IPS-11a (cell line): ENCODE measurements around the gene ACOX2.

Source experiments
- H3K4me3 ChIP-seq: one replicate; pipeline ENCODE4 v1.5.1; 2013; ENCODE audit warnings: low read depth, low read length, control low read depth

ACOX2 gene

GRCh38 chr3:58514405-58514804 lies 22.6 kb downstream of the ACOX2 start:
- H3K4me3 ChIP-seq: no peak overlapping the region

DNA sequence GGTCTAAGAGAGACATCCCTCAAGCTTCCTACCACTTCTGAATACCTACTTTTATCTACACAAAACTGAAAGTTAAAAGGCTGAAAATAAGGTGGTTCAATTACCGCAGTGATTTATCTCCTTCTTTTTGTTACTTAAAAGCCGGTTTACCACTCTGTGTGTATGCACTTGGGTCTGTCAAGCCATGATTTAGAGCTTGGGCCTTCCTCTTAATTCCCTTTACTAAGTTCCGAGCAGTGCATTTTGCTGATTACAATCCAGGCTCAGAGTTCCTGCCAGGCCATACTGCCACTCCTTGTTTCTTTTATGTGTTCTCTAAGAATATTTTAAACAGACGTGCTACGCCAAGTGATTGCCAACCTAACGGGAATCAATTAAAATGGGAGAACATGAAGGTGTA lies 28.6 kb downstream of the ACOX2 start:
- H3K4me3 ChIP-seq: no peak overlapping the region

DNA sequence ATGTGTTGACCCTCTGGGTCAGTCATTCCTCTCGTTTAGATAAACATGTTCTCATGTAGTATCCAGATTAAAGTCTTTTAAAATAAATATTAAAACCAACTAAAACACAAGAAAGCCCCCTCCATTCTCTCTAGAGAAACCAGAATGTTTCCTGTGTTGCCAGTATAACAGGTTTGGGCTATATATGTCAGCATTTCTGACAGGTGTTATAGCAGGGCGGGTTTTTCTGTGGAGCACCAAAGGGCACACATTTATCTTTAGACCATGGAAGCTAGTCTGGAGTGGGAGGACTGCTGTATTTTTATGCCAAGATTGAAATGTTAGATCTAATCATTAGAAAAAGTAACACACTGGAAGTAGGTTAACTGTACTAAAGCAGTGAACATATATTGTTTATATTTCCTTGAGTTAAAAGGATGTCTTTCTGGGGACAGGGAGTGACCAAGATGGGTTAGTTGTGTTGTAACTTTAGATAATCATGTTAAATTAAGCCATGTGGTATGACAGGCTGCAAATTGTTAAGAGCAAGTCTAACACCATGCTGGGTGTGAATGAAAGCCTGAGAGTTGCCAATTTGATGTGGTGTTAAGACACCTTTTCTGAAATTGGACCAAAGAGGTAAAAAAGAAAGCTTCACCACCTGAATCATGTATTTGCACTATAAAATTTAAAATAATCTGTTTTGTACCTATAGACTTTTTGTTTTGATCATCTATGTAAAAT lies 29.5 kb downstream of the ACOX2 start:
- no peak overlapping the region for H3K4me3 ChIP-seq

DNA sequence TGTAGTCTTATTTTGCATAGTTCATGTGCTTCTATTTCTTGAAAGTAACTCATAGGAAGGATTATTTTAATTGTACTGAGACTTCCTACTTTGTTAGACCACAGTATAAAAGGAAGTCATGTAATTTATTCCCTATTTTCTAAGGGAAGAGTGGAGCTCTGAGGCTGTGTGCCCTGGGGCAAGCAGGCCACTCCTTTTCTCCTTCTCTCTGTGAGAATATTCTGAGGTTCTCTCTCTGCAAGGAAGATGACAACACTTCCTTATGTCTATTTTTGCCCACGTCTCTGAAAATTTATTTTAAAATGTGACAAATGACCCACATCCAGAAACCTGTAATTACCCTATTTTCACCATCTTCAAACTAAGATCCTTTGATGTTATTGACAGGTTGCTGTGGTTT lies 34.1 kb downstream of the ACOX2 start:
- no peak overlapping the region for H3K4me3 ChIP-seq

DNA sequence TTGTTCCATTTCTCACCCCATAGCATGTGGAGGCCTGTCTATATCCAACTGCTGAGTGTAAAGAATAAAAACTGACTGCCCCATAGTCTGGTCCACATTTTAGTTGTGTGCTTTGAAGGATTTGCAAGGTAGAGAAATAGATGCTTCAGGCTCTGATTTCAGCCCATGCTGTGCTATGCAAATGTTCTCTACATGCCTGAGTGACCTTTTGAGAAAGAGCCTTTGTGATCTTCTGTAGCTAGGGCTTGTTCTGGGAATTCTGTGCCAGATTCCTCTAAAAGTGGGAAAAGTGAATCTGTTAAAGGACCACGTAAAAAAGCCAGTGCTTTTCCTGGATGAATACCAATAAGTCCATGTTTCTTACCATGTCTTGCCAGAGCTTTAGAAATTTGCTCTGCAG lies 39.9 kb downstream of the ACOX2 start:
- H3K4me3 ChIP-seq: no peak overlapping the region

DNA sequence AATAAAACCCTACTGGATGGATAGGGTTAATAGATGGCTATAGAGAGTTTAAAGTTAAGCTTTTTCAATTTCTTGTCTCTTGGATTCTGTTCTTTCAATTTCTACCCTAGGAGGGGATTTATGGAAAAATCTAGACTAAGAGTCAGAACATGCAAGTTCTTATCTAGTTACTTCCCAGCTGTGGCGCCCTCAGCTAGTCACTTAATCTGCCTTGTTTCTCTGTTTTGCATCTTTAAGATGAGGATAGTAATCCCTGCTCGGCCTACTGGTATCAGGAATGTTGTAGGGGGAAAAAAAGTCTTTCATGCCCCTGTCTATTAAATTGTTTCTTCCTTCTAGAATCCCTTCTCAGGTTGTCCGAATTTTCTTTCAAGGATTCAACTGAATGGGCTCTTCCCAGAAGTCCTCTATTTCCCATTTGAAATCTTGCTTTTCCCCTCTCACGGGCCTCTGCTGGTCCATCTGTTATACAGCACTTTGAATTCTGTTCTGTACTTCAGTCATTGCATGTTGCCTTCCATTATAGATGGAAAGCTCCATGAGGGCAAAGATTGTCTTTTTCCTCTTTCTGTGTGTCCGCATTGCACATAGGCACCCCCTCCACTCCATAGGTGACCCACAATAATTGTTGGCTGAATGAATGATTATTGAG lies 40.7 kb downstream of the ACOX2 start:
- H3K4me3 ChIP-seq: no peak overlapping the region

DNA sequence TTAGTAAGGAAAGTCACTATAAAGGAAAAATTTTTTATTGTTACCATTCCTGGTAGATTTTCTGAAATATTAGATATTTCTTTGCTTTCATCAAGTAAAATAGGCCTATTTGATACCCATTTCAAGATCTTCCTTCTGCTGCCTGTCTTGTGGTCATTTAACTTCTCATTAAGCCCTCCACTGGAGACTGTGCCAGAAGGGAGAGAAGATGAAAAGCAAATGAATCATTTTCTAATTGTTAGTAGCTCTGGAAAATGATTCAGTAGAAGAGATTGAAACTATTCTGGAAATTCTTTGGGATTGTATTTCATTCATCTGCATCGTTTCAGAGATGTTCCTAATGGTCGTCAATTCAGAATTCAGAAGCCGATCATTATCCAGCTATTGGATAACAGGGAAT lies 41.9 kb downstream of the ACOX2 start:
- H3K4me3 ChIP-seq: no peak overlapping the region

DNA sequence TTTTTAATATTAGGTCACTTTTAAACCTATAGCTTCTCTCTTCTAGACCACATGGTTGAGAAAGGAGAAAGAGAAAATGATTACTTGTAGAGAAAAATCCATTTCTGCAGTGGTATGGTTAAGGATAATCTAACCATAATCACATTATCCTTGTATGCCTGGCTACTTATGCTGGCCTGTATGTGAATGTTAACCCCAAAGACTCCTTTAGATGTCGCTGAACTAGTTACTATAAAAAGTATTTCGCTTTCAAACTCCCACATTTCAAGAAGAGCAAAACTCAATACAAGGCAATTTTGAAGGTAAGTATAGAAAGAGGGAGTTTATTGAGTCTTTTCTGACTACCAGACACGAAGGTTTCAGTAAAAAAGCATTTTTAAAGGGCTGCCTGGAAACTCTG lies 42.9 kb downstream of the ACOX2 start:
- H3K4me3 ChIP-seq: no peak overlapping the region

GRCh38 chr3:58492494-58492905 lies 44.5 kb downstream of the ACOX2 start:
- peak overlapping the region; percentile 72 for H3K4me3 ChIP-seq

DNA sequence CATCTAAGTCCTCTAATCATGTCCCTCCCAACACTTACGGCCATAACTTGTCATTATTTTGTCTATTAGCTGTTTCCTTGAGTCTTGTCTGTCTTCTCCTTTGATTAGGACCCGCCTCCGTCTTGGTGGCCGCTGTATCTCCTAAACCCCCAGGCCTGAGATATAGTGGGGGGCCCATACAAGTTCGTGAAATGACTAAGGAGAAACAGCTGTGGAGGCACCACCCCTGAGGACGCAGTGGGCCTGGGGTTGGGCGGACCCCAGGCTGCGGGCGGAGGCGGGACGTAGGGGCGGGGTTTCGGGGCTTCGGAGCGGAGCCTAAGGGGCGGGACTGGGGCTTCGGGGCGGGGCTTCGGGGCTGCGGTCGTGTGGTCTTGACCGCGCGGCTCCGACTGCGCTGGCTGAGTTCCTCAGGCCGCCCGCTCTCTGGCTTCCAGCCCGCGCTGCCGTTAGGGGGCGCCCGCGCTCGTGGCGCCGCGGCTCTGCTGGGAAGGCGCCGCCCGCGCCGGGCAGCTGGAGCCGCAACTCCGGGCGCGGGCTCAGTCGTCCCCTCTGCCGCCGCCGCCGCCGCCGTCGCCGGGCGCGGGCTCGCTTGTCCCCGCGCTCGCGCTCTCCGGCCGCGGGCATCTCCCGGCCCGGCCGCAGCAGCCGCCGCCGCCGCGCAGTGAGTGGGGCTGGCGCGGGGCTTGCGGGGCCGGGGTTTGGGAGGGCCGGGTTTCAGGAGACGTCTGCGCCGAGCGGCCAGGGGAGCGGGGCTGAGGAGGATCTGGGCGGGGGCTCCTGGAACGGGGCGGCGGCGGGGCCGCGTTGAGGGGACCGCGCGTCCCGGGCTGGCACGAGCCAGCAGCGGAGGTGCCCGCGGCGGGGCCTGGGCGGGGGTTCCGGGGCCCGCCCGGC lies 45.2 kb downstream of the ACOX2 start, which contains the start of gene KCTD6:
TSS of gene KCTD6 (plus strand) at position 591 of the 897 bp plus-strand sequence. CDS start 6,660 bp downstream, outside the sequence.
- H3K4me3 ChIP-seq: peak within 1 kb of the TSS; percentile 72

GRCh38 chr3:58490860-58491501 lies 46.0 kb downstream of the ACOX2 start:
- H3K4me3 ChIP-seq: no peak overlapping the region

GRCh38 chr3:58488967-58489366 lies 48.0 kb downstream of the ACOX2 start:
- H3K4me3 ChIP-seq: no peak overlapping the region

GRCh38 chr3:58487140-58487886 lies 49.7 kb downstream of the ACOX2 start:
- no peak overlapping the region for H3K4me3 ChIP-seq

GRCh38 chr3:58485801-58486435 lies 51.1 kb downstream of the ACOX2 start:
- no peak overlapping the region for H3K4me3 ChIP-seq

- H3K4me3 ChIP-seq: no peak overlapping the region
Measured at GRCh38 chr3:58484722-58485069, 52.3 kb downstream of the ACOX2 start.

- H3K4me3 ChIP-seq: no peak overlapping the region
Measured at GRCh38 chr3:58484045-58484721, 52.8 kb downstream of the ACOX2 start.

DNA sequence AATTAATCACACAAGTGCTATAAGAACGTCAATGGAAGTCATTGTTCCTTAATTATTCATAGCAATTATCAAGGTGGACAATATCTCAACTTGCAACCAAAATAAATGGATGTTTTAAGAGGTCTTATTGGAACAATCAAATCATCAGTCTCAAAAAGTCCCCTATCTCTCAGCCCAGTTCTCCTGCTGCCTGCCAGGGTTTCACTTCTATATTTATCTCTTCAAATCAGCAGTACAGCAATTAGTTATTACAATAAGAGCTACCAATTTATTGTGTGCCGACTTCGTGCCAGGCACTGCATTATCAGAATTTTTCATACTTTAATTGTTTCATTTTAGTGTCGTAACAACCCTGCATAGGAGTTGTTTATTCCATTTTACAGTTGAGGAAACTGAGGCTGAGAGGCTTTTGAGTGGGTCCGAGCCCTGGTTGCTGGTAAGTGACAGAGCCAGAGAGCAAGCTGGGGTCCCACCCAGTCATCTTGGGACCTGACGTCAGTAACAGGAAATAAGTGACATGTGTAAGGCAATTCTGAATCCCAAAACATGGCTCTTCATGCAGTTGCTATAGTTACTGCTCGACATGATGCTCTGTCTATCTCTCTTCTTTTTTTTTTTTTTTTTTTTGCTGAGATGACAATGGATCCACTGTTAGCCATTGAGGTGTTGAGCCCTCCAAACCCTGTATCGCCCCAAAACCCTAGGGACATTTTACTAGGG lies 53.9 kb downstream of the ACOX2 start:
- no peak overlapping the region for H3K4me3 ChIP-seq

DNA sequence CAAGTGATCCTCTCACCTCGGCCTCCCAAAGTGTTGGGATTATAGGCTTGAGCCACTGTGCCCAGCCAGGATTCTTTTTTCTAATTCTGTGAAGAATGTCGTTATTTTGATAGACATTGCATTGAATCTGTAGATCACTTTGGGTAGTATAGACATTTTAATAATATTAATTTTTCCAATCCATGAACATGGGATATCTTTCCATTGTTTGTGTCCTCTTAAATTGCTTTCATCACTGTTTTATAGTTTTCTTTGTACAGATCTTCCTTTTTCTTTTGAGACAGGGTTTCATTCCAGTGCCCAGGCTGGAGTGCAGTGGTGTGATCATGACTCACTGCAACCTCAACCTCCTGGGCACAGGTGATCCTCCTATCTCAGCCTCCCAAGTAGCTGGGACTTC lies 56.7 kb downstream of the ACOX2 start:
- no peak overlapping the region for H3K4me3 ChIP-seq

DNA sequence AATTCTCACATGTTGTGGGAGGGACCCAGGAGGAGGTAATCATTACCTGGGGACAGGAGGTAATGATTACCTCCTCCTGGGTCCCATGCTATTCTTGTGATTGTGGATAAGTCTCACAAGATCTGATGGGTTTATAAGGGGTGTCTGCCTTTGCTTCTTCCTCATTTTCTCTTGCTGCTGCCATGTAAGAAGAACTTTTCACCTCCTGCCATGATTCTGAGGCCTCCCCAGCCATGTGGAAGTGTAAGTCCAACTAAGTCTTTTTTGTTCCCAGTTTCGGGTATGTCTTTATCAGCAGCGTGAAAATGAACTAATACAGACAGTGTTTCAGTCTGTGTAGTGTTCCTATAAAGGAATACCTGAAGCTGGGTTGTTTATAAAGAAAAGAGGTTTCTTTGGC lies 58.2 kb downstream of the ACOX2 start:
- H3K4me3 ChIP-seq: no peak overlapping the region
